Upper lobe of left lung (tissue), 6 donors: ENCODE data around the gene CELF5. TPM values are rescaled to one million over a fixed set of nuclear protein-coding genes. Genes with fewer than 3 reads are reported as not detected.
A peak's percentile ranks its signal among the peaks of the same experiment; 100 is the strongest.
"Not testable (repeated sequence)": the region's sequence is repeated elsewhere in the genome, so short reads cannot be mapped to it uniquely, and the experiment has no call there.

Source experiments
- ATAC-seq, 2 donors: fragments of 200-7000 bp; cut with Tn5 transposase; one replicate each; pipeline ENCODE4 v1.9.1; 2022; ENCODE audit warnings: mild to moderate bottlenecking in 2 of 2, moderate library complexity in 2 of 2; ENCODE audit not compliant: low FRiP score in 2 of 2
- DNase-seq, 2 donors: peaks; one replicate each; pipeline ENCODE4 v3.0.0-alpha.2; 2019 to 2020
- H3K27ac ChIP-seq, 4 donors: fragments of 200-600 bp; sonication (generic); one replicate each; pipeline ENCODE4 v1.5.1; 2016 to 2019
- H3K27me3 ChIP-seq, 4 donors: fragments of 200-600 bp; sonication (generic); one replicate each; pipeline ENCODE4 v1.5.1; 2017 to 2019
- H3K36me3 ChIP-seq, 4 donors: fragments of 200-600 bp; sonication (generic); one replicate each; pipeline ENCODE4 v1.5.1; 2016 to 2019
- H3K4me1 ChIP-seq, 4 donors: fragments of 200-600 bp; sonication (generic); one replicate each; pipeline ENCODE4 v1.5.1; 2018 to 2019
- H3K4me3 ChIP-seq, 4 donors: fragments of 200-600 bp; sonication (generic); one replicate each; pipeline ENCODE4 v1.5.1; 2017 to 2019; ENCODE audit warnings: mild to moderate bottlenecking in 2 of 4, moderate library complexity in 1 of 4
- H3K9me3 ChIP-seq, 4 donors: fragments of 200-600 bp; sonication (generic); one replicate each; pipeline ENCODE4 v1.5.1; 2018 to 2019
- CTCF ChIP-seq, 6 experiments: fragments of 450-650 bp in 4 of 6; fragments of 200-600 bp in 2 of 6; sonication (generic) in 2 of 6; IDR thresholded peaks; one replicate each; pipeline ENCODE4 v1.5.1; 2016 to 2019; ENCODE audit warnings: antibody characterized with exemption in 6 of 6
- EP300 ChIP-seq, 4 donors: sonication (generic); formaldehyde crosslinking; IDR thresholded peaks; one replicate each; pipeline ENCODE4 v1.5.1; 2017; ENCODE audit warnings: antibody characterized with exemption in 4 of 4, control low read depth in 2 of 4
- POLR2A ChIP-seq, 4 donors: fragments of 450-650 bp; IDR thresholded peaks; one replicate each; pipeline ENCODE4 v1.5.1; 2016 to 2017; ENCODE audit warnings: antibody characterized with exemption in 4 of 4, mild to moderate bottlenecking in 2 of 4
- POLR2AphosphoS5 ChIP-seq, 2 donors: sonication (generic); formaldehyde crosslinking; IDR thresholded peaks; one replicate each; pipeline ENCODE4 v1.5.1; 2017; ENCODE audit warnings: antibody characterized with exemption in 2 of 2
- WGBS, 2 donors: methylation state at CpG; one replicate each; pipeline ENCODE4 v1.1.5; 2017 to 2018; 5-methylcytosine and 5-hydroxymethylcytosine counted together
- total RNA-seq, 6 donors: library from RNA; depleted of rRNA in 4 of 6; stranded (reverse); fragments of >200 nt in 4 of 6; gene quantifications; one replicate each; pipeline versions ENCODE4 v1.1.0 to v1.2.1, GENCODE V29; 2016 to 2021
- donor health status: DM: no; HTN: no; CAD: no; lungs with moderate emphysema.
- donor health status: DM: no; HTN: yes; CAD: no; lungs with severe emphysema.

Gene CELF5
- total RNA-seq, 6 donors from 2014 or later: 0.49 to 0.76 TPM; not detected in 4

- no peak for ATAC-seq
These were observed 108.6 kb downstream of the CELF5 start for GRCh38 chr19:3333020-3333583.

GRCh38 chr19:3333662-3334061, 109.2 kb downstream of the CELF5 start:
- ATAC-seq (peak in 1 of 2 donors; percentile 33), DNase-seq (no peak)
- Histone ChIP-seq H3K27ac (no peak overlapping the region), H3K4me3 (no peak overlapping the region), H3K36me3 (no peaks in the 10 kb centered on the region), H3K4me1 (peaks cover 35 to 44% (median 43%) of the 10 kb centered on the region in 4 donors), H3K27me3 (no peaks in the 10 kb centered on the region), H3K9me3 (no peaks in the 10 kb centered on the region)
- TF ChIP-seq EP300 (IDR thresholded peaks at IDR 0.05) (no peak), POLR2AphosphoS5 (IDR thresholded peaks at IDR 0.05) (no peak), CTCF (IDR thresholded peaks at IDR 0.05) (no peak), POLR2A (IDR thresholded peaks at IDR 0.05) (no peak)
- WGBS, 2 donors: 83 to 93% methylated on average over 8 of the region's 8 CpGs

More at GRCh38 chr19:3333020-3333583, 108.6 kb downstream of the CELF5 start:
- H3K4me3 ChIP-seq: no peak overlapping the region
- H3K27ac ChIP-seq: no peak overlapping the region
- TF ChIP-seq POLR2A (IDR thresholded peaks at IDR 0.05) (no peak), CTCF (IDR thresholded peaks at IDR 0.05) (no peak), EP300 (IDR thresholded peaks at IDR 0.05) (no peak), POLR2AphosphoS5 (IDR thresholded peaks at IDR 0.05) (no peak)
- DNase-seq: no peak
- H3K36me3 ChIP-seq: no peaks in the 10 kb centered on the region
- WGBS, 2 donors: 61 to 88% methylated on average over 4 of the region's 4 CpGs
- H3K9me3 ChIP-seq: no peaks in the 10 kb centered on the region
- no peaks in the 10 kb centered on the region for H3K27me3 ChIP-seq
- peaks cover 31 to 38% (median 37%) of the 10 kb centered on the region in 4 donors for H3K4me1 ChIP-seq

- not testable (repeated sequence) for H3K36me3 ChIP-seq, ATAC-seq, H3K4me3 ChIP-seq, H3K27me3 ChIP-seq, H3K9me3 ChIP-seq, DNase-seq
- peaks cover 41 to 49% (median 47%) of the 10 kb centered on the region in 4 donors for H3K4me1 ChIP-seq
- 81 to 84% methylated on average over 8 of the region's 8 CpGs for WGBS, 2 donors
- peak overlapping the region; percentile 88 to 96 (median 94) for H3K27ac ChIP-seq
These were observed 110.4 kb downstream of the CELF5 start for GRCh38 chr19:3334749-3335430.

- peaks cover 41 to 49% (median 47%) of the 10 kb centered on the region in 4 donors for H3K4me1 ChIP-seq
These were observed 111.2 kb downstream of the CELF5 start for GRCh38 chr19:3335431-3336350.

More at GRCh38 chr19:3335431-3336350, 111.2 kb downstream of the CELF5 start:
- WGBS, 2 donors: 61 to 63% methylated on average over 10 to 15 of the region's 15 CpGs
- DNase-seq (peak in 1 of 2 donors; percentile 70), ATAC-seq (peak in 1 of 2 donors; percentile 48)
- no peak overlapping the region for H3K4me3 ChIP-seq
- H3K27me3 ChIP-seq: no peaks in the 10 kb centered on the region
- H3K27ac ChIP-seq: peak overlapping the region; percentile 88 to 96 (median 94)
- no peaks in the 10 kb centered on the region for H3K36me3 ChIP-seq
- no peak for TF ChIP-seq CTCF (IDR thresholded peaks at IDR 0.05)
- TF ChIP-seq POLR2AphosphoS5 (IDR thresholded peaks at IDR 0.05): peak; percentile 44 to 46
- H3K9me3 ChIP-seq: no peaks in the 10 kb centered on the region
